Activated CD8-positive, alpha-beta memory T cell treated with anti-CD3 and anti-CD28 coated beads, Interleukin-2, amount 10 ng/mL, durations not matched to agents 7 days and 5 days (primary cell): ENCODE measurements around the gene SOS1. TPM values are rescaled to one million over a fixed set of nuclear protein-coding genes. Genes with fewer than 3 reads are reported as not detected.

Source experiments
- ATAC-seq: fragments of 150-1000 bp; cut with Tn5 transposase; one replicate; pipeline ENCODE4 v1.10.0; 2021; ENCODE audit warnings: moderate library complexity
- CTCF ChIA-PET: fragments of 350-600 bp; sonication (Branson Sonifier 250); formaldehyde crosslinking; loops from one replicate; lab custom pipeline; 2021; ENCODE audit warnings: antibody characterized with exemption; lab: Charles Lee
- DNase-seq: peaks from one replicate; pipeline ENCODE4 v3.0.0-alpha.2; 2020
- H3K27ac Mint-ChIP-seq: one replicate; pipeline ENCODE4 v1.8.0; 2021; ENCODE audit warnings: mild to moderate bottlenecking, mixed read lengths
- H3K27me3 Mint-ChIP-seq: one replicate; pipeline ENCODE4 v1.8.0; 2021; ENCODE audit warnings: mixed read lengths
- H3K36me3 Mint-ChIP-seq: one replicate; pipeline ENCODE4 v1.8.0; 2021; ENCODE audit warnings: mild to moderate bottlenecking, mixed read lengths
- H3K4me1 Mint-ChIP-seq: one replicate; pipeline ENCODE4 v1.8.0; 2021; ENCODE audit warnings: mixed read lengths
- H3K4me3 Mint-ChIP-seq: one replicate; pipeline ENCODE4 v1.8.0; 2021; ENCODE audit warnings: mild to moderate bottlenecking, moderate library complexity, mixed read lengths
- H3K9me3 Mint-ChIP-seq: one replicate; pipeline ENCODE4 v1.8.0; 2022; ENCODE audit warnings: low read depth, mixed read lengths
- total RNA-seq, 2 experiments: library from RNA; stranded (reverse); gene quantifications; one replicate each; pipeline ENCODE4 v1.2.3, GENCODE V29; 2021

SOS1 gene
- total RNA-seq, 2 experiments from 2014 or later = 134 to 186 TPM

DNA sequence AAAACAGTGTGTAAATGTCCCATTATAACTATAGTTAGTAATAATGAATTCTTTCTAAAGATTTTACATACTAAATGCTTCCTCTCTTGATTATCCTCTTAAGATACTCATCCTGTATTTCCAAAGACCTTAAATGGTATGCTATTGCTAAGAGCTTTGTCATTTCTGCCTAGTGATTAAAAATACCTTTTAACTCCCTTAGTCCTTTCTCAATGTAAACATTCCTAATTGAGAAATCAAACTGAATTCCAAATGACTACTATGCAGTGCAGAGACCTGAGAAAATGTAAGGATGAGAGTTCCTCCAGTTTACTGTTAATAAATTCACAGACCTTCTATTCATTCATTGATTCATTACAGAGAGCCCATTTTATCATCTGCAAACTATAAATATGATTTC, 86.9 kb downstream of the SOS1 start:
- Mint-ChIP-seq H3K9me3 (no peaks in the 10 kb centered on the region), H3K27ac (no peak overlapping the region), H3K27me3 (no peaks in the 10 kb centered on the region), H3K4me1 (no peaks in the 10 kb centered on the region), H3K4me3 (no peak overlapping the region), H3K36me3 (peaks cover 41% of the 10 kb centered on the region)
- CTCF ChIA-PET = no interaction called here
- DNase-seq (no peak), ATAC-seq (no peak)

DNA sequence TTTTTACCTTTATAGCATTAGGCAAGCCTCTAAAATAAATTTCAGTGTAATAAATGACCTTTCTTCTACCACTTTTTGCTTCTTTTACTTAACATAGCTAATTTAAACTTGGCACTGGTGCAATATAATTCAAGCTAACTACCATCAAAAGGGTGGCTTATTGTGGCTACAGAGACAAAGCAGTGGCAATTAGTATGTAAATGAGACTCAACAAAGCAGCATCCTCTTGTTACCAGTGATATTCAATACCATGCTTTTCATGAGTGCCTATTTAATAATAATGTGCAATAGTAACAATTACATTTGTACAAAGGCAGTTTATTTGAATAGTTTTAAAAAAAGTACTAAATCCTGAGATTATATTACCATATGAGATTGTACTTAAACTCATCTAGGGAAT, 93.4 kb downstream of the SOS1 start:
- DNase-seq (no peak), ATAC-seq (no peak)
- Mint-ChIP-seq H3K36me3 (peaks cover 38% of the 10 kb centered on the region), H3K27ac (no peak overlapping the region), H3K4me1 (peaks cover 4% of the 10 kb centered on the region), H3K27me3 (no peaks in the 10 kb centered on the region), H3K4me3 (no peak overlapping the region), H3K9me3 (no peaks in the 10 kb centered on the region)
- CTCF ChIA-PET = interaction anchor here (1.8 kb wide), 1 partner anchor 9 kb away, joined by 4 read pairs; no protein-coding TSS in a partner anchor

DNA sequence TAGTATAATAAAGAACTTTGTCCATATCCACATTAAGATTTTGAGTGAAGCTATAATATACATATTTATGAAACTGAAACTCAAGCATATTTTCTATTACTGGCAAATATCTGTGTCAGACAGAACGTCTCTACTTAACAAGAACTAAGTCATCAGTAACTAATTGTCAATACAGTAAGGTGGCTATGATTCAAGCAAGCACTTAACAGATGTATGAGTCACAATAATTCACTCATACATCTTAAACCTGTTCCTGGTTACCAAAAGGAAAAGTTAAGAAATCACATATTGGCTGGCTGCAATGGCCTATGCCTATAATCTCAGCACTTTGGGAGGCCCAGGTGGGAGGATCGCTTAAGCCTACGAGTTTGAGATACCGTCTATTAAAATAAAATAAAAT, 96.0 kb downstream of the SOS1 start:
- no peak for ATAC-seq
- no peaks in the 10 kb centered on the region for H3K9me3 Mint-ChIP-seq
- no peaks in the 10 kb centered on the region for H3K27me3 Mint-ChIP-seq

DNA sequence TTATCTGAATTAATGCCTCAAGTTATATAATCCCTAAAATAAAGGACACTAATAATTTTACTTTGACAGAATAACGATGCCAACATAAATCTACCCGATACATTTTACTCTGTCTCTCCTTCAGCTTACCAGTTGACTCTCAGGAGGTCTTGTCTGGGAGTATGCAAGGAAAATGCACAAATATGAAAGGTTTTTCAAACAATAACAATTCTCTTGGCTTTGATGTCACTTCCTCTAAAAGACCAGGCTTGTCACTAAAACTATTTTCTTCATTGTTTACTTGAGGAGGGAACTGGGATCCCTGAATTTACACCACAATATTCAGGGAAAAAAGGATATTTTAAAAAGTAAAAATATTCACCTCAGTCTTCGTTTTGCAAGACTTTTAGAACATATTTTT, 97.2 kb downstream of the SOS1 start:
- no peaks in the 10 kb centered on the region for H3K27me3 Mint-ChIP-seq
- DNase-seq = no peak
- ATAC-seq = no peak
- H3K27ac Mint-ChIP-seq = no peak overlapping the region
- peaks cover 4% of the 10 kb centered on the region for H3K4me1 Mint-ChIP-seq
- H3K9me3 Mint-ChIP-seq = no peaks in the 10 kb centered on the region
- peaks cover 37% of the 10 kb centered on the region for H3K36me3 Mint-ChIP-seq
- no peak overlapping the region for H3K4me3 Mint-ChIP-seq
- CTCF ChIA-PET = interaction anchor here (0.6 kb wide), 1 partner anchor 459 kb away, joined by 3 read pairs; no protein-coding TSS in a partner anchor

More for the DNA sequence above, 96.0 kb downstream of the SOS1 start:
- peaks cover 4% of the 10 kb centered on the region for H3K4me1 Mint-ChIP-seq
- no peak overlapping the region for H3K4me3 Mint-ChIP-seq
- CTCF ChIA-PET = interaction anchor here (0.9 kb wide), 1 partner anchor 77 kb away, joined by 3 read pairs; no protein-coding TSS in a partner anchor
- no peak for DNase-seq
- H3K36me3 Mint-ChIP-seq = peaks cover 35% of the 10 kb centered on the region
- no peak overlapping the region for H3K27ac Mint-ChIP-seq

DNA sequence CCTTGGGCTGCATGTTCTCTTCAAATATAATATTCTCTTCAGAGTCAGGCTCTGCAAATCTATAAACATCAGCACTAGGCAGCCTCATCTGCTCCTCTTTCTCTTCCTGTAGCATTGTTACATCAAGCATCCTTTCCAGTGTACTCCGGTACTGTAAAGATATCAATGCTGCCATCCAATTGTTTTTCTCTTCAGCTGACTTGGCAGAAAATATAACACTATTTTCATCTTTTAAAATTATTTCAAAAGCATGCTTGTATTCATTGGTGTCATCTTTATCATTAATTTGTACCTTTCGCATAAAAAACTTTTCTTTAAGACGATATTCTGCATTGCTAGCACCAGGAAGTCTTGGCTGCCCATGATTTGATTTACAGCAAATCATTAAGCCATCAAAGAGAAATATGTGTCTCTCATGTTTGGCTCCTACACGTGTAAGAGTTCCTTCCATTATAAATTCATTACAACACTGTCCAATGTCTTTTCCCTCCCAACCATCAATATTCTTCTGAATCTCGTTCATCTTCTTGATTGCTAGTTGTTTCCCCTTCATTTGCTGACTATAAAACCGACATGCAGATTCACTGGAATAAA, 98.1 kb downstream of the SOS1 start:
- Mint-ChIP-seq H3K27me3 (no peaks in the 10 kb centered on the region), H3K9me3 (no peaks in the 10 kb centered on the region), H3K4me3 (no peak overlapping the region), H3K4me1 (peaks cover 4% of the 10 kb centered on the region), H3K36me3 (peaks cover 33% of the 10 kb centered on the region), H3K27ac (no peak overlapping the region)
- no peak for ATAC-seq
- CTCF ChIA-PET = interaction anchor here (0.6 kb wide), 1 partner anchor 458 kb away, joined by 3 read pairs; no protein-coding TSS in a partner anchor
- no peak for DNase-seq

DNA sequence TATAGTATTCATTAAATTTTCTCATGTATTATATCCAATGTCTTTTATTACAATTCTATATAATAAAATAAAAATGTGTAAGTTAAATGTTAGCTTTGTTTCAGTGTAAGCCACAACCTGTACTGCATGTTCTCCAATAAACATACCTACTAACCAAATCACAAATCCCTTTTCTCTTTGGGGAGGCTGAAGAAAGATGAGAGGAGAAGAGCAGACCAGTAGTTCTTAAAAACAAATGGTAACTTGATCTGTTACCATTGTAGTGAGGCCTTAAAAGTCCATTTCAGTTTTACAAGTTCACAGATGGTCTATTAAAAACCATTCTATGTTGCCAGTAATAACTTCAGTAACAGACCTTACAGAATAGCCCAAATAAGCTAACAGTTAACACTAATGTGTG, 100.5 kb downstream of the SOS1 start:
- CTCF ChIA-PET = interaction anchor here (0.6 to 1.9 kb wide), 3 partner anchors 9 to 210 kb away, joined by 3 to 6 read pairs (median 3); no protein-coding TSS in a partner anchor
- Mint-ChIP-seq H3K36me3 (peaks cover 31% of the 10 kb centered on the region), H3K9me3 (no peaks in the 10 kb centered on the region), H3K4me1 (peaks cover 8% of the 10 kb centered on the region), H3K4me3 (no peak overlapping the region), H3K27me3 (no peaks in the 10 kb centered on the region), H3K27ac (no peak overlapping the region)
- DNase-seq (no peak), ATAC-seq (no peak)

DNA sequence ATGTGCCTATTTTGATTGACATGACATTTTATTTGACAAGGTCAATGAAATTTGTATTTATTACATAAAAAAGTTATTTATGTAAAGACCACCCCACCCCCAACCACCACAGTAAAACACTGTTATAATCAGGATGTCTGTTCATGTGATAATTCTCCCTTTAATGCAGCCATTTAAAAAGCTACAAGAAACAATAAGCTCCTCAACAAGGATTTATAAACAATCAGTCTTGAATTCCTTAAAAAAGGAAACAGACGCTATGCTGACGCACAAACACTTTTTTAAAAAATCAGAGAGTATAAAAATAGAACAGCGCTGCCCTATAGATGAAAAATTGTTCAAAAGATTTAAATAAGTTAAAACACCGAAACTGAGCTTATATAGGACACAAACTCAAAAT, 102.2 kb downstream of the SOS1 start:
- Mint-ChIP-seq H3K27ac (no peak overlapping the region), H3K27me3 (no peaks in the 10 kb centered on the region)

DNA sequence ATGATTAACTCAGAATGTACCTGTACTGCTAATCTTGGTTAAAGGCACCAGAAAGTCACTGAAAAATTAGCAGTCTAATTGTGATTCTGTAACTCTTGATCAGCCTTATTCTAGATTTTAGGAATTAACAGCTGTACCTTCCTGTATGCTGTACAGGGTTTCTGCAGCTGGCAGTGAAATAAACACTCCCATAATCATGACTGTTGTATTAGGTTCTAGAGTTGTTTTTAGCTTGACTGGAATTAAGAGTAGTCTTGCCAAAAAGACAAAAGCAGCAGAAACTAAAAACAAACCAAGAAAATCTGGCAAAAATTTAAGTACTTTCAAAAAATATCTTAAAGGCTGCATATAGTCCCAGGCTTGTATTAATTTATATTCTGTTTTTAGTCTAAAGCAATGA, 103.5 kb downstream of the SOS1 start:
- CTCF ChIA-PET = interaction anchor here (0.8 kb wide), 1 partner anchor 42 kb away, joined by 3 read pairs; no protein-coding TSS in a partner anchor

More for the DNA sequence above, 102.2 kb downstream of the SOS1 start:
- H3K4me1 Mint-ChIP-seq = peaks cover 7% of the 10 kb centered on the region
- CTCF ChIA-PET = interaction anchor here (0.6 to 1.9 kb wide), 4 partner anchors 8 to 211 kb away, joined by 3 to 6 read pairs (median 4); no protein-coding TSS in a partner anchor
- no peaks in the 10 kb centered on the region for H3K9me3 Mint-ChIP-seq
- no peak for ATAC-seq
- no peak for DNase-seq
- H3K36me3 Mint-ChIP-seq = peaks cover 35% of the 10 kb centered on the region
- no peak overlapping the region for H3K4me3 Mint-ChIP-seq

DNA sequence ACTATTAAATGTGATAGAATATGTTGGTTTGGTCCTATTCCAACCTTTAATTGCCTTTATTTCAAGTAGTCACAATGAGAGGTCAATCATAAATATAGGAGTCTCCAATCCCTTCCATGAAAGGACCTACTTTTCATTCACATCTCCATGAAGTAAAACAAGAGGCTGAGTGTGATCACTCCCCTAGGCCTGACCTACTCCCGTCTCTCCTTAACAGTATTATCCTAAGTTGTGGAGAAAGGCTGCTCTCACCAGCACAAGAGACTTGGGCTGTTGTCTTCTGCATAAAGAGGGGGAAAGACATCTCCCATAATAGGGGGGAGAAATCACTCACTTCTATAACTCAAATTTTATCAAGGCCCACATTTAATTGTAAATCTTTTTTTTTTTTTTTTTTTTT, 105.4 kb downstream of the SOS1 start:
- Mint-ChIP-seq H3K4me3 (no peak overlapping the region), H3K36me3 (peaks cover 41% of the 10 kb centered on the region), H3K27ac (no peak overlapping the region), H3K27me3 (no peaks in the 10 kb centered on the region), H3K4me1 (peaks cover 4% of the 10 kb centered on the region), H3K9me3 (no peaks in the 10 kb centered on the region)
- no peak for DNase-seq
- no peak for ATAC-seq
- CTCF ChIA-PET = interaction anchor here (0.9 kb wide), 1 partner anchor 15 kb away, joined by 3 read pairs; no protein-coding TSS in a partner anchor

More for the DNA sequence above, 103.5 kb downstream of the SOS1 start:
- H3K36me3 Mint-ChIP-seq = peaks cover 34% of the 10 kb centered on the region
- ATAC-seq (no peak), DNase-seq (no peak)
- H3K4me3 Mint-ChIP-seq = no peak overlapping the region
- no peaks in the 10 kb centered on the region for H3K27me3 Mint-ChIP-seq
- no peak overlapping the region for H3K27ac Mint-ChIP-seq
- peaks cover 4% of the 10 kb centered on the region for H3K4me1 Mint-ChIP-seq
- H3K9me3 Mint-ChIP-seq = no peaks in the 10 kb centered on the region

DNA sequence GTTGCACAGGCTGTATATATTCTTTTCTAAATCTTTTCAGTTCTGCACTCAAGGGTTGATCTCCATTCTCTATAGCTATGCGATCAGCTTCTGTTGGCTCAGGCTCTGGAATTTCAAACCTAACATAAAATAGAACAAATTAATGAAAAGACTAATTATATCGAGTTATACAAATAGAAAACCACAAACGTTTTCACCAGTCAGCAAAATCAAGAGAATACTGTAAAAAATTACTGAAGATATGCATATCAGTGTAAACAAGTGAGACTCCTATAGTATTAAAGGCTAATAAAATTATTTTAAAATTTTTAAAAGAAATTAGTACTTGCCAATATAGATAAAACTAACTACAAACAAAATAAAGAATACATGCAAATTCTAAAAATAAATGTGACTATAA, 107.0 kb downstream of the SOS1 start:
- ATAC-seq (no peak), DNase-seq (no peak)
- Mint-ChIP-seq H3K36me3 (peaks cover 40% of the 10 kb centered on the region), H3K9me3 (no peaks in the 10 kb centered on the region), H3K27ac (no peak overlapping the region), H3K4me1 (peaks cover 5% of the 10 kb centered on the region), H3K4me3 (no peak overlapping the region), H3K27me3 (no peaks in the 10 kb centered on the region)
- CTCF ChIA-PET = no interaction called here

DNA sequence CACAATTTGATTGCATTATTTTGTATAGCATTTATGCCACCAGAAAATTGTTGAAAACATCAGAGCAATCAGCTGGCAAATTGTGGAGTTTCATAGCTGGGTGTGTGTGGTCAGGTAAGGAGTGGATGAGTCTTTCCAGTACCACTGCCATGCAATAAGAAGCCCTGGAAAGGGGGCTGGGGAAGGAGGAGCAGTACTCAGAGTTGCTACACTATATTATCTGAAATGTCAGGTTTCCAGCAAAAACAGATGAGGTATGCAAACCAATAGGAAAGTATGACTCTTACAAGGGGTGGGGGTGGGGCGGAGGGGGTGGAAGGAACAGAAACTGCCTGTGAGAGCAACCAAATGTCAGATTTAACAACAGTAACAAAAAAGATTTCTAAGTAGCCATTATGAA, 112.2 kb downstream of the SOS1 start:
- Mint-ChIP-seq H3K27me3 (no peaks in the 10 kb centered on the region), H3K9me3 (no peaks in the 10 kb centered on the region), H3K4me3 (no peak overlapping the region), H3K36me3 (peaks cover 52% of the 10 kb centered on the region), H3K27ac (peak overlapping the region; percentile 52), H3K4me1 (peaks cover 4% of the 10 kb centered on the region)
- ATAC-seq (no peak), DNase-seq (no peak)
- CTCF ChIA-PET = interaction anchor here (1.4 to 3.2 kb wide), 3 partner anchors 15 to 62 kb away, joined by 5 to 9 read pairs (median 6); no protein-coding TSS in a partner anchor

DNA sequence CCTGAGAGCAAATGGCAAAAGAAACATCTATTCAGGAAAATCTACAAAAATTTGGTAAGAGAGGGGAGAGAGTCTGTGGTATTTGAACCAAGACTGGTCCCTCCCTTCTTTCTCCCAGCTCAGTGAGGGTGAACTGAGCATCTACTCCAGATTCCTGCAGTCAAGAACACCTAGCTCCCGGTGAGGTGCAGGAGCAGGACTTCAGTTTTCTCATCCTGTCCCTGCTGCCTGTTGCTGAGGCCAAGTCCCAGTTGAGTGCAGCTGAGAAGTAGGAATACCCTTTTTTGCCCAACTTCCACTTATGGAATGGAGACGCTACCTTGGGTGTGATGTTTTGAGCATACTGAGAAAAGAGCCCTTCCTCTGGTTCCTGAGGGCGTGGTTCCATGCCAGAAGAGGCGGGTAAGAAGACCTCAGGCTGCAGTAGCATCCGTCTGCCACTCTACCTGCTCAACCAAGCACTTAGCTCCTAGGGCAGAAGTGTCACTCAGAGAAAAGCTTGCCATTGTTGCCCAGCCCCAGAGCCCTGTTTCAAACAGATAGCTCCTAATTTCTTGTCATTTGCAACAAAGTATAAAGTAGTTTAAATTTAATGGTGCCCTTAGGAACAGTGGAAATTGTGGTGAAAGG, 112.9 kb downstream of the SOS1 start:
- no peaks in the 10 kb centered on the region for H3K9me3 Mint-ChIP-seq
- DNase-seq = no peak
- CTCF ChIA-PET = interaction anchor here (1.1 to 1.5 kb wide), 3 partner anchors 15 to 51 kb away, joined by 3 to 6 read pairs (median 5); no protein-coding TSS in a partner anchor
- no peak overlapping the region for H3K4me3 Mint-ChIP-seq
- H3K4me1 Mint-ChIP-seq = peaks cover 4% of the 10 kb centered on the region
- H3K36me3 Mint-ChIP-seq = peaks cover 48% of the 10 kb centered on the region
- H3K27me3 Mint-ChIP-seq = no peaks in the 10 kb centered on the region
- peak overlapping the region; percentile 52 for H3K27ac Mint-ChIP-seq
- ATAC-seq = peak; percentile 23

DNA sequence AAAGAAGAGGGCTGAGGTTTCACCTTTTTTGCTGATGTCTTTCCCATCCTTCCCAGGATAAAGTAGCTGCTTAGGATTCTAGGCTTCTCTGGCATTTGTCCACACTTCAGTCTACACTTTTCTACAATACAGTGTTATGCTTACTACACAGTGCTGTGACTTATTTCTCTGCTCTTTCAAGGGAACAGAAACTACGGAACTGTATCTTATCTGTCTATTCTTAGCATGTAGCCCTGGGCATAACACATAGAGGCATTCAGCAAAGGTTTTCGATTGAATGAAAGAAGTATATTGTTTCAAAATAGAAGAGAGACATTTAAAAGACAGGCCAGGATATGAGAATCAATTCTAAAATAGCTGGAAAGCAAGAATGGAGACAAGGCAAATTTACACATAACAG, 120.3 kb downstream of the SOS1 start:
- CTCF ChIA-PET = interaction anchor here (1.3 to 1.4 kb wide), 2 partner anchors 14 to 229 kb away, joined by 3 to 4 read pairs; no protein-coding TSS in a partner anchor
- no peak for DNase-seq
- Mint-ChIP-seq H3K4me3 (no peak overlapping the region), H3K4me1 (peaks cover 10% of the 10 kb centered on the region), H3K27me3 (no peaks in the 10 kb centered on the region), H3K9me3 (no peaks in the 10 kb centered on the region), H3K27ac (no peak overlapping the region), H3K36me3 (peaks cover 59% of the 10 kb centered on the region)
- ATAC-seq = no peak
